HG03469 (cell line): ENCODE results near the gene KANSL1L.

Source experiments
- ATAC-seq: cut with Tn5 transposase; IDR thresholded peaks from one replicate; pipeline ENCODE4 v1.9.1; 2021; ENCODE audit warnings: mild to moderate bottlenecking, moderate library complexity, moderate number of reproducible peaks; ENCODE audit not compliant: unreplicated experiment

KANSL1L gene

DNA sequence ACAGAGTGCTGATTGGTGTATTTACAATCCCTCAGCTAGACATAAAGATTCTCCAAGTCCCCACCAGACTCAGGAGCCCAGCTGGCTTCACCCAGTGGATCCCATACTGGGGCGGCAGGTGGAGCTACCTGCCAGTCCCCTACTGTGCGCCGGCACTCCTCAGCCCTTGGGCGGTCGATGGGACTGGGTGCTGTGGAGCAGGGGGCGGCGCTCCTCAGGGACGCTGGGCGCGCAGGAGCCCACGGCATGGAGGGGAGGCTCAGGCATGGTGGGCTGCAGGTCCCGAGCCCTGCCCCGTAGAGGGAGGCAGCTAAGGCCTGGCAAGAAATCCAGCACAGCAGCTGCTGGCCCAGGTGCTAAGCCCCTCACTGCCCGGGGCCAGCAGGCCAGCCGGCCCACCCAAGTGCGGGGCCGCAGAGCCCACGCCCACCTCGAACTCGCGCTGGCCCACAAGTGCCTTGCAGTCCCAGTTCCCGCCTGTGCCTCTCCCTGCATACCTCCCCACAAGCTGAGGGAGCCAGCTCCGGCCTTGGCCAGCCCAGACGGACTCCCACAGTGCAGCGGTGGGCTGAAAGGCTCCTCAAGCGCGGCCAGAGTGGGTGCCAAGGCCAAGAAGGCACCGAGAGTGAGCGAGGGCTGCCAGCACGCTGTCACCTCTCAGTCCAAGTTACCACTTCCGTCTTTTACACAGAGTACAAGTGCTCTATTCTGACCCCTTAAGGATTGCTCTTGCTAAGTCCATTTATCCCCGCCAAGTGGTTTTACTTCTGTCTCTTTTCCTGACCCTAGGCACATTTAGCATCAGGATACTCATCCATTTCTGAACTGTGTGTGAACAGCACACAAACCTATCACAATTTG, 170.5 kb downstream of the KANSL1L start:
- no peak for ATAC-seq

DNA sequence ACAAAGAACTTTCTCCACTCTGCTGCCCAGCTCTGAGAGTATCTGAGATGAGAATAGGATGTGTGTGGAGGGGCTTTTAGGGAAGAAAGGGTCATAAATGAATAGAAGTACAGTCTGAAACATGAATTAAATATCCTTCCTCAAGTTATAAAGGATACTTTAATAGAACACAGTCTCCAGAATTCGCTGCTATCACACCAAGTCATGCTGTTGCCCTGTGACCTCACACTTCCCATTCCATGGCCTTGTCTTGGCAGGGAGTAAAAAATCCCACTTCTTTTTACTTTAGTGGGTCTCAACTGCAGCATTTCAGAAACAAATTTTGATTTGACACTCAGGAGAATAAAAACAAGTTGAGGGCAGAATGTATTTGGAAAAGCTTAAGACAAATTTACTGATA, 172.6 kb downstream of the KANSL1L start:
- ATAC-seq, result no peak

- no peak for ATAC-seq
Measured at GRCh38 chr2:209993968-209994367, 177.2 kb downstream of the KANSL1L start.

DNA sequence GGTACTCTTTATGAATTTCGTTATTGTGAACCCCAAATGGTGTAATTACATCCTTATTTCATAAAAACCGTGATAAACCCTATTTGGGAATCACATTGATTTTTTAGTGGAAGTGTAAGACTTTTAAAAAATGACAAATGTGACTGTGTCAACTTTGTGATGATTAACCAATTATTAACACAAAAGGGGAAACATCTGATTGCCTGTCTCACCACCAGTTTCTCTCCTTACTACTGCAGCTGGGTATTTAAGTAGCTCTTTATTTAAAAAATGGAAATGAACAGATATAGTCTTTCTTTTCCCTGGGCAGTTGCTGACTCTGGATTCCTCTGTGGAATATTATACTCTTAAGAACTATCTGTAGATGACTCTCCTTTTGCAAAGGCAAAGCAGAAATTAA, 180.4 kb downstream of the KANSL1L start:
- ATAC-seq, result no peak

GRCh38 chr2:209988010-209988409, 183.2 kb downstream of the KANSL1L start:
- ATAC-seq, result no peak

GRCh38 chr2:209986415-209986814, 184.8 kb downstream of the KANSL1L start:
- ATAC-seq, result no peak

- no peak for ATAC-seq
Measured at GRCh38 chr2:209985874-209986273, 185.3 kb downstream of the KANSL1L start.

DNA sequence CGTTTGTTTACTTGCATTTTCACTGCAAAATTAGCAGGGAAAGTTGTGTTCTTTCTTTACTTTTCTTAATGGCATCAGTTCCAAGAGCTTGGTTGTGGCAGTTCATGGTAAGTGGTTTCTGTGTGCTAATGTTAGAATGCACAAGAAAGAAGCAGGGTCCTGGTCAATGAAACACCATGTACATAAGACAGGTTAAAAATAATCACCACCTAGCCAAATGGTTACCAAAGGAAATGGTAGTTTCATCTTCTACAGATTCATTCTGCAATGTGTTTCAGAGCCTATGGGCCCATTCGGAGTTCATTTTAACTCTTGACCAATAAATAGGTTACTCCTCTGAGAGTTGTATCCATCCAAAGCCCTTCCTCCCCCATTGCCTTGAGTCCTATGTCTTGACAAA, 186.9 kb downstream of the KANSL1L start:
- ATAC-seq, result no peak

- ATAC-seq, result peak; percentile 36
Measured at GRCh38 chr2:209977386-209978239, 193.6 kb downstream of the KANSL1L start.

DNA sequence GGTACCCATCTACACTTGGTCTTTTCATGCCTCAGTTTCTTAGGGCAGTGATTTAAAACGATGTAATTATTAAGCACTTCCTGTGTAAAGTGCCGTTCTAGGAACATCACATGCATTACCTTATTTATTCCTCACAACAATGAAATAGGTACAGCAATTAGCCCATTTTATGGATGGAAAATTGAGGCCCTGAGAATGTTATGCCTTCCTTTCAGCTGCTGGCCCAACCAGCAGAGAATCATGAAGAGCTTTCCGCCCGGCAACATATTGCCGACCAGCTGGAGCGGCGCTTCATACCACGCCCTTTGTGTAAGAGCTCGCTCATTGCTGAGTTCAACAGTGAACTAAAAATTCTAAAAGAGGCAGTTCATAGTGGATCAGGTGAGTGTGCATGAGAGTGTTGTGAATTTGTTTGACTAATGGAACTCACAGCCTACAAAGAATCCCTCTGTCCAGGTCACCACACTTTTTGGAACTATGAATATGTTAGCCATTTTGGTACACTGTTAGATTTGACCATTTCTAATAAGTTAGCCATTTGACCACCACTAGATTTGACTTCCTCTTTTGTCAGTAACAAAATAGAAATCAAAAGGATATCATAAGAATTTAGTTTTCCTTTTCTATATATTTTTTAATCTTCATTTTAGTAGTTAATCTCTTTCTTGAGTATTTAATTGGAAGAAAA, 194.4 kb downstream of the KANSL1L start:
- ATAC-seq, result peak; percentile 67

DNA sequence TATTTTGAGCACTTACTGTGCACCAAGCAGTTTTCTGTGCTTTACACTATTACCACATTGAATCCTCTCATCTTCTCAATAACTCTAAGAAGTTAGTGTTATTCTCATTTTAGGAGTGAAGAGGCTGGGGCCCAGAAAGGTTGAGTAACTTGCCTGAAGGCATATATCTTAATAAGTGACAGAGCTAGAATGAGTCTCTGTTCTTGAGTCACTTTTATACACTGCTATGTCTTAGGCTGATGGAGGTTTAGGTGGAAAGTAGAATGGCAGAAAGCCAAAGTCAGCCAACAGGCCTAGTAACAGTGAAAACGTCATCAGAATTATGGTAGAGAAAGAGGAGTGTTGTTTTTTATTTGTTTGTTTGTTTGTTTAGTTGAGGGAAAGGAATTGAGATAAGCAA, 196.6 kb downstream of the KANSL1L start:
- no peak for ATAC-seq

DNA sequence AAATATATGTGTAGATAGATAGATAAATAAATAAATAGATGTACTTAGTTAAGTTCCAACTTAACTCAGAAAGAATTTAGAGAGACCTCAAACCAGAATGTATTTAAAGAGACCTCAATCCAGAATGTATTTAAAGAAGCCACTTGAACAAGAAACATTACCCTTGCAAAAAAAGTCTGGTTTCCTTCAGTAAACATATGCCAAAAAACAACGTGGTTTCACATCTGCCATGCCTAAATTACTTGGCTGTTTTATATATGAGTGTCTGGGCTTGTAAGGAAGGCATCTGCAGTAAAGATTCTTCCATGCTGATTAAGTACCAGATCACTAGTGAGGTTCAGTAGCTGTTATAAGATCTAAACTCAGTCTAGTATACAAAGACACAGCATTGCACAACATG, 197.9 kb downstream of the KANSL1L start:
- ATAC-seq, result no peak
